Right lobe of liver (tissue), 6 donors: ENCODE data around the gene BACH2. TPM values are rescaled to one million over a fixed set of nuclear protein-coding genes. Genes with fewer than 3 reads are reported as not detected.

Experiments used
- ATAC-seq, 4 donors: fragments of 200-7000 bp; cut with Tn5 transposase; one replicate each; pipeline ENCODE4 v1.9.1; 2020; ENCODE audit warnings: mild to moderate bottlenecking in 4 of 4, moderate library complexity in 4 of 4
- DNase-seq, 3 donors: peaks; one replicate each; pipeline ENCODE4 v3.0.0-alpha.2; 2020
- H3K27ac ChIP-seq, 3 donors: fragments of 200-600 bp; one replicate each; pipeline ENCODE4 v1.8.0; 2022
- H3K27me3 ChIP-seq, 2 donors: fragments of 200-600 bp; one replicate each; pipeline ENCODE4 v1.8.0; 2022
- H3K36me3 ChIP-seq, 4 donors: fragments of 200-600 bp; sonication (generic) in 1 of 4; one replicate each; pipeline versions ENCODE4 v1.5.1 to v1.8.0; 2017 to 2022; ENCODE audit warnings: control low read depth in 1 of 4
- H3K4me1 ChIP-seq, 4 donors: fragments of 200-600 bp; sonication (generic) in 1 of 4; one replicate each; pipeline versions ENCODE4 v1.5.1 to v1.8.0; 2017 to 2022; ENCODE audit warnings: control low read depth in 1 of 4
- H3K4me3 ChIP-seq, 3 donors: fragments of 200-600 bp; one replicate each; pipeline ENCODE4 v1.8.0; 2022
- H3K9me3 ChIP-seq, 4 donors: fragments of 200-600 bp; sonication (generic) in 1 of 4; one replicate each; pipeline versions ENCODE4 v1.5.1 to v1.8.0; 2017 to 2022; ENCODE audit warnings: control low read depth in 1 of 4
- POLR2A ChIP-seq: fragments of 450-650 bp; IDR thresholded peaks from one replicate; pipeline ENCODE4 v1.6.1; 2017; ENCODE audit warnings: antibody characterized with exemption, mild to moderate bottlenecking
- WGBS: methylation state at CpG from one replicate; pipeline ENCODE4 v1.1.6; 2018; ENCODE audit warnings: low coverage, low lambda C conversion rate; ENCODE audit not compliant: insufficient coverage; ENCODE audit errors: missing lambda C conversion rate; 5-methylcytosine and 5-hydroxymethylcytosine counted together
- intact Hi-C, 2 donors: fragments of 100-400 bp; cut with DNase I; formaldehyde crosslinking; loops; one replicate each; pipeline versions ENCODE4 v1.11.2 to v1.14.1; 2022
- total RNA-seq, 6 experiments: library from RNA; depleted of rRNA in 2 of 6; stranded (reverse); fragments of >200 nt in 2 of 6; fragmentation: NEBNext Ultra II Directional in 3 of 6; extraction: Animal tissue kit (Norgen Biotek cat#: 25700) in 3 of 6; gene quantifications; one replicate each; pipeline versions ENCODE4 v1.1.0 to v1.2.4, GENCODE V29; 2016 to 2023
- TF ChIP-seq, protein P1 (sequence below), 4 donors: fragments of 200-600 bp in 3 of 4; fragments of 450-650 bp in 1 of 4; IDR thresholded peaks; one replicate each; pipeline versions ENCODE4 v1.5.1 to v1.8.0; 2016 to 2022; ENCODE audit warnings: antibody characterized with exemption in 4 of 4, mild to moderate bottlenecking in 2 of 4
- donor health status: DM: no; HTN: yes; CAD: no.
- donor health status: DM: no; HTN: no; CAD: no.
- donor health status: DM: no; HTN: no; CAD: no.
- donor health status: DM: no; HTN: yes; CAD: no.
- donor health status: DM: no; HTN: yes; CAD: no.

BACH2 gene
- total RNA-seq, 6 experiments from 2014 or later, result 2.6 to 12.6 (median 3.1) TPM

DNA sequence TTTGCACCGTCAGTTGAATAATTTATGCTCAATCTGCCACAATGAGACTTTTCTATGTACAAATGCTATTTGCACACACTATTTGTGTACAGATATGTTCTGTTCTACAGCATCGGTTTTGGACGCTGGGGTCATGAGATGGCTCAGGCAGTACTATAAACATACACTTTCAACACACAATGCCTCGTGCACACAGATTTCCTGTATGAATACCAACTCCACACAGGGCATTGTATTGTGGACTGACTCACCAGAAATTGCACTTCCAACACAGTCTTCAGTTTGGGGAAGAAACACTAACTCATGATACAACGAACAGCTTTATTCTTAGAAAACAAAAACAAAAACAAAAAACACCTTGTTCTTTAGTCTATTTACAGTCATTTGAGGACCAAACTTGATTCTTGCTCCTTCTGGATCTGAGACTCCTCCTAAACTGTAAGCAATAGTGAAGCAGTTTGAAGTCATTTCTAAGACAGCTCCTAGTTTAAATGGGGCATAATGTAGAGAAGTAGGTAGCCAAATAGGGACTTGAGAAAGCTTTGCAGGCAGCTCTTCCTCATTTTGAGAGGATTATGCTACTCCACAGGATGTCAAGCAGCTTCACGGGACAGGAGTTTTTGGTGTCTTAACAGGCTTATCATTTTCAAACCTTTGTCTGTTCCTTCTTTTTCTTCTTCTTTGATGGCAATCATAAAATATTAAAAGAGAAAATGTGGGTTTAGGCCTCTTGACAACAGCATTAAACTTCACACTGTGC lies 368.7 kb downstream of the BACH2 start:
- no peak overlapping the region for H3K27ac ChIP-seq
- ATAC-seq, result no peak
- WGBS, result 56% methylated on average over 6 of the region's 6 CpGs

DNA sequence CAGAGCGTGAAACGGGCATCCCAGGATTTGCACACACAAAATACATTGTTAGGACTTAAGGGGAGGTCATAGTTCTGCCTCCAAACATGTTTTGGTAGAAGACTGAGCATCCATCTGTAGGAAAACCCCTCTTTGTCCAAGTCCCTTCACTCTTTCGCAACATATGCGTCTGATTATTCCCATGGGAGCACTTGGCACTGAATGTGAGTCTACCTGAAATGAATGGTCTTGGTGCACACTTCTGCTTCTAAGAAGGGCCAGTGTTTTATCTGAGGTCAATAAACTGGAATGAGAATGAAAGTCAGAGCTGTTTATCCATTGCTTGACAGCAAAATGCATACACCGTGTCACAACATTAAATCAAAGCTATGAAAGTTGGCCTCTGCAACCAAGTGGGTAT lies 369.4 kb downstream of the BACH2 start:
- Histone ChIP-seq H3K4me1 (no peaks in the 10 kb centered on the region), H3K4me3 (no peak overlapping the region), H3K9me3 (no peaks in the 10 kb centered on the region), H3K27me3 (no peaks in the 10 kb centered on the region), H3K36me3 (no peaks in the 10 kb centered on the region), H3K27ac (no peak overlapping the region)
- TF ChIP-seq, protein P1, sequence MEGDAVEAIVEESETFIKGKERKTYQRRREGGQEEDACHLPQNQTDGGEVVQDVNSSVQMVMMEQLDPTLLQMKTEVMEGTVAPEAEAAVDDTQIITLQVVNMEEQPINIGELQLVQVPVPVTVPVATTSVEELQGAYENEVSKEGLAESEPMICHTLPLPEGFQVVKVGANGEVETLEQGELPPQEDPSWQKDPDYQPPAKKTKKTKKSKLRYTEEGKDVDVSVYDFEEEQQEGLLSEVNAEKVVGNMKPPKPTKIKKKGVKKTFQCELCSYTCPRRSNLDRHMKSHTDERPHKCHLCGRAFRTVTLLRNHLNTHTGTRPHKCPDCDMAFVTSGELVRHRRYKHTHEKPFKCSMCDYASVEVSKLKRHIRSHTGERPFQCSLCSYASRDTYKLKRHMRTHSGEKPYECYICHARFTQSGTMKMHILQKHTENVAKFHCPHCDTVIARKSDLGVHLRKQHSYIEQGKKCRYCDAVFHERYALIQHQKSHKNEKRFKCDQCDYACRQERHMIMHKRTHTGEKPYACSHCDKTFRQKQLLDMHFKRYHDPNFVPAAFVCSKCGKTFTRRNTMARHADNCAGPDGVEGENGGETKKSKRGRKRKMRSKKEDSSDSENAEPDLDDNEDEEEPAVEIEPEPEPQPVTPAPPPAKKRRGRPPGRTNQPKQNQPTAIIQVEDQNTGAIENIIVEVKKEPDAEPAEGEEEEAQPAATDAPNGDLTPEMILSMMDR (IDR thresholded peaks at IDR 0.05), result no peak
- TF ChIP-seq POLR2A, result no peak
- intact Hi-C loops, result no loop called here
- ATAC-seq (no peak), DNase-seq (no peak)
- 78% methylated on average over 3 of the region's 5 CpGs for WGBS

More for the DNA sequence above, 368.7 kb downstream of the BACH2 start:
- Histone ChIP-seq H3K4me3 (no peak overlapping the region), H3K4me1 (no peaks in the 10 kb centered on the region), H3K36me3 (no peaks in the 10 kb centered on the region), H3K27me3 (no peaks in the 10 kb centered on the region), H3K9me3 (no peaks in the 10 kb centered on the region)
- intact Hi-C loops, result no loop called here
- TF ChIP-seq POLR2A, result no peak
- TF ChIP-seq, protein P1 (IDR thresholded peaks at IDR 0.05), result no peak
- DNase-seq, result no peak

DNA sequence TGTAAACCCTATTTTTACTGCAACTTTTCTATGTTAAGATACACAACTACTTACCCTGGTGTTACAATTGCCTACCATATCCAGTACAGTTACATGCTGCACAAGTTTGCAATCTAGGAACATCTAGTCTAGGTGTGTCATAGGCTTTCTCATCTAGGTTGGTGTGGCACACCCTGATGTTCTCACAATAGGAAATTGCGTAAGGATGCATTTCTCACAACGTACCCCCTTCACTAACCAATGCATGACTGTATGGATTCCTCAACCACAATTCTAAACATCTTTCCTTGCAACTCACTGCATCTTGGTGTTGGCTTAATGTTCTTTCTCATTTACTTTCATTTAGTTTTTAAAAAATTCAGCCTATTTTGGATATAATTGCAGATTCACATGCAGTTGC lies 370.8 kb downstream of the BACH2 start:
- TF ChIP-seq POLR2A, result no peak
- TF ChIP-seq, protein P1 (IDR thresholded peaks at IDR 0.05), result no peak
- no peak for ATAC-seq
- no peak overlapping the region for H3K4me3 ChIP-seq
- H3K27ac ChIP-seq, result no peak overlapping the region
- intact Hi-C loops, result no loop called here
- no peak for DNase-seq
- H3K9me3 ChIP-seq, result no peaks in the 10 kb centered on the region
- H3K27me3 ChIP-seq, result no peaks in the 10 kb centered on the region
- no peaks in the 10 kb centered on the region for H3K4me1 ChIP-seq
- H3K36me3 ChIP-seq, result no peaks in the 10 kb centered on the region
- WGBS, result 60% methylated on average over 2 of the region's 2 CpGs

DNA sequence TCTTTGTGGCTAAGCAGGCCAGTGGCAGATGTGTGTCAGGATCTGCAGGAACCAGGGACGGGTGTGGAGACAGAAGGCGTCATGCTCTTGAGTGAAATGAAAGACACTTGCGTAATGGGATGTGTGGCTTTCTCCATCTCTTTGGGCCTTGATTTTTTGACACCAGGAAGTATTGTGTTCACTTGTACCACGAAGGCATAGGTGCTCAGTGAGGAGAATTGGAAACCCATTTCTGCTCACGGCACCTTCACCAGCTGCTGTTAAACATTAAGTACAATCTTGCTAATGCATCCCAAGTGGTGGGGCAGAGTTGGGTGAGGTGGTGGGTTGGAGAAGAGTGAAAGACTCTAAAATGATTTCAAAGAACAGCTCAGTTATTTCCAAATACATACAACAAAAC lies 372.4 kb downstream of the BACH2 start:
- DNase-seq (no peak), ATAC-seq (no peak)
- H3K9me3 ChIP-seq, result no peaks in the 10 kb centered on the region
- H3K27ac ChIP-seq, result no peak overlapping the region
- H3K4me1 ChIP-seq, result no peaks in the 10 kb centered on the region
- intact Hi-C loops, result no loop called here
- H3K36me3 ChIP-seq, result no peaks in the 10 kb centered on the region
- no peak for TF ChIP-seq POLR2A
- TF ChIP-seq, protein P1 (IDR thresholded peaks at IDR 0.05), result no peak
- no peak overlapping the region for H3K4me3 ChIP-seq
- no peaks in the 10 kb centered on the region for H3K27me3 ChIP-seq
- WGBS, result 53% methylated on average over 5 of the region's 5 CpGs
